Stimulated activated CD8-positive, alpha-beta memory T cell treated with anti-CD3 and anti-CD28 coated beads, Interleukin-7, amount 100 ng/mL, for 4 hours (primary cell): ENCODE data around the gene ZNF775.
A peak's percentile ranks its signal among the peaks of the same experiment; 100 is the strongest.

Source experiments
- DNase-seq, 2 donors: peaks; one replicate each; pipeline ENCODE4 v3.0.0-alpha.2; 2020; ENCODE audit warnings: low read depth in 2 of 2

ZNF775 gene

DNA sequence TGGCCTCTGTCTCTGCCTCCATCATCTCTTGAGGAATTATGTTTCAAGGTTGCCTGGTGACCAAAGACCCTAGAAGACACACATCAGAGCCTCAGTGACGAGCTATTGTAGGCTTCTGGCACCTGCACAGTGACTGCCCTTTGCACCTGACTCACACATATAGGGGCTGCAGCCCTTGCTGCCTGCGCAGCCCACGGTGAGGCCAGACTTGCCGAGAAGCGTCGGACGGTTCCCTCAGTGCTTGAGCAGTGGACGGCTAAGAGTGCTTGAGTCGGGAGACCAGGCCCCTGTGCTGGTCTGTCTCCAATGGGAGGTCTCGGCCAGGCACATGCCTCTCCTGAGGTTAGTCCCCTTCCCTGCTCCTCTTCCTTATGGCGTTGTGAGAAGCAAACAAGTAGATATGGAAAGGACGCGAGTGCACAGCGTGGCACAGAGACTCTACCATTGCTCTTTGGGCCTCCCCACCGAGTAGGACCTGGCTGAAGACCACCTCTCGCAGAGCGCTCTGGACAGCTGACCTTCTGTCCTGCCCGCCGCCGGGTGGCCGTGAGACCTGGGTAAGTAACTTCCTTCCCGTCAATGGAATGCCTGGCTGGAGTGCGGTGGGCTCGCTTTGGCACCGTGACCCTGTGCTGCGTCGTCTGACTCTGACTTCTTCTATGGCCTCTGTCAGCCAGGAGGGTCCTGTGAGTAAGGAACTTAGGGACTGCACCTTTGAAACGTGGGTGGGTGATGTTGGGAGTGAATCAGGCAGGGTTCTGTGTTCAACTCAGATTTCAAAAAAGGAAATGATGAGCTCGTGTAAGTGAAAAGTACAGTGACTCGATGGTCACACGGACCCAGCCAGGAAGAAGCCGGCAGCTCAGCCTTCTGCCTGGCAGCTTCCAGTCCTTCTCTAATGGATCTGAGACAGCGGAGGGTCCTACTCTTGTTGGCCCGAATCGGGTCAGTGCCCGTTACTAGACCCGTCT, 33.7 kb downstream of the ZNF775 start:
- no peak for DNase-seq

DNA sequence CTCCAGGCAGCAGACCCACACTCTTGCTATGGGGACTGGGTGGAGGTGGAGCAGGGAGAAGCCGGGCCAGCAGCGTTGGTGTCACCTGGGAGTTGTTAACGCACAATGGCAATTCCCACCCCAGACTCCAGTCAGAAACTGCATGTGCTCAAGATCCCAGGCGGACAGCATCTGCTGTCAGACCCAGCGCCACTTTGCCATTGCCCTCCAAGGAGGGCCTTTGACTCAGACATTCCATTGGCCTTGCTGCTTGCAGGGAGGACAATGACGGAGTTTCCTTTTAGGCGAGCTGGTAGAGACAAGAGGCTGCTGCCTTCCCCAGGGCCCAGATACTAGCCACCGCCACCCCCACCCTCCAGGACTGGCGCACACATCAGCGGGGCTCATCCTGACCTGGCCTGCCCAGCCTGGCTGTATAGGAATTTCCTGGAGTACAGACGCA, 34.5 kb downstream of the ZNF775 start:
- DNase-seq, result no peak

DNA sequence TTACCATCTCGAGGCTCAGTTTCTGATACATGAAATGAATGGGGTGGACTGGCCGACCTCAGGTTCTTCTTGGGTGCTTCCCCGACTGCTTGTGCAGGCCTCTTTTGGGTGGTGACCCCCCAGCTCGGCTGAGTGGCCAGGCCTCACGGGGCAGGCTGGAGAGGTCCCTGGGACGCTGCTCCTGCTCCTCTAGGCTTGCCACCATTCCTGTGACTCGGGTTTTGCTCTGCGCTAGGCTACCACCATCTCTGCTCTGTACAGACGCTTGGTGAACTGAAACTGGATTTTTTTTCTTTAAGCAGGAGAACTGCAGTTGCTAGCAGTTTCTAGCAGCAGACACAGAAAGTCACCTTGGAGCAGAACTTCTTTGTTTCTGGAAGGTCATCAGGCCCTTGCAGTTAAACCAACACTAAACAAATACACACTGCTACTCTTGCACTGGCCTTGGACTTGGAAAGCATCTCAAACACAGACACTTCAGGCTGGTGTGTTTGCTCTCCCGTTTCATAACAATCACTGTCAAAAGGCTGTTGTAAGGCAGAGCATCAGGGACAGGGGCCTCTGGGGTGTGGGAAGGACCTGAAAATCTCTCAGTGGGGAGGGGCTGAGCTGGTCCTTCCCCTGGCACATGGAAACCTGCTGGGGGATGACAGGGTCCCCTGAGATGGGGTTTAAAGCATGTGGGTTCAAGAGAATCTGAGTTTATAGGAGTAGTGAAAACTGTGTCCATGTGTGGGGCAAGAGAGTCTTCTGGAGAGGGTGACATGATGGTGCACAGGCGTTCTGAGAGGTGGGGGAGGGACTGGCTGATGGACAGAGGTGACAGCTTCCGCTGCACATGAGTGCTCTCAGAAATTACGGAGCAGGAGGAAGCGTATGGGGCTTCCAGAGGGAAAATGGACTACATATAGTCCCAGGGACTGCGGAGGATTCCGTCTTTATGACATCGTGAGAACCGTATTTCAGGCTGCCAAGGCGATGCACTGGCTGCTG, 36.3 kb downstream of the ZNF775 start:
- DNase-seq, result no peak

DNA sequence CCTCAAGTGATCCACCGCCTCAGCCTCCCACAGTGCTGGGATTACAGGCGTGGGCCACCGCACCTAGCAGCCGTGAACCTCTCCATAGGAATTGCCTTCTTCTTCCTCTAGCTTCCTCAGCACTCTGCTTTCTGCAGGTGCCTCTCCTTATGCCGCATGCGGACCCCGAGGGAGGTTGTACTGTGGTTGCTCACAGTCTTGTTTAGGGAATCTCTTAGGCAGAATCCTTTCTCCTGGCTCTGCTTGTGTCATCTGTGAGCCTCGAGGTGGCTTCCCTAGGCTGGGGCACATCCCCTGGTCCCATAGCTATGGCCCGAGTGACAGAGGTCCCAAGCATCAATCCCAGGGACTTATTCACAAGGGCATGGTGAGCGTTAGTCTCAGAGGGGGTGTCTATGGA, 38.1 kb downstream of the ZNF775 start:
- no peak for DNase-seq

DNA sequence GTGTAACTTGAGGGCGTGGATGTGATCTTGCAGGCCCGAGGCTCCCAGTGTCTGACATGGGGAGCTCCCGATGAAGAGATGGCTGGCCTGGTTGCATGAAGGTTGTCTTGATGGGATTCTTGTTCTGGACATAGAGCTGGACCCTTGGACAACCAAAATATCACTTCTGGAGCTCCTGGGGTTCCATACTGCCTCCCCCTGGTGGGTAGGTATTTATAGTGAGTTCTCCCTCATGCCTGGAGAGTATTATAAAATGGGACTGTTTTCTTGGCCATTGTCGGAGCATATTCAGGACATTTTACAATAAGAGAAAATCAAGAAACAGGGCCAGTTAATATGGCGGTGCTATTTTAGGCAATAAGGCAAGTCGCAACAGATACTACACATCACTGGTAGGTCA, 38.7 kb downstream of the ZNF775 start:
- no peak for DNase-seq

DNA sequence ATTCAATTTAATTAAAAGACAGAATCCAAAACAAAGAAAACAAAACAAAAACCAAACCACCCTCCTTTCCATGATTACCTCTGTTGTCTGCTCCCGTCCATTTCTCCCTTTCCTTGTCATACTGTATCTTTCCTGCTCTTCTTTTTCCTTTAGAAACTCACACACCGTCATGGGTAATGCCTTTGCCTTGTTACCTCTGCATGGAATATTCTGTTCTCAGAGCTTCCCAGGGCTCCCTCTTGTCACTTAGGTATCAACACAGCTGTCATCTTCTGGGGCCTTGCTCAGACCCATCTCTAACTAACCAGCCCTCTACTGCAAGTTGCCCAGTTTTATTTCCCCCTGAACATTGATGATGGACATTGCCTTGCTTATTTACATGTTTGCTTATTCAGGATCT, 41.1 kb downstream of the ZNF775 start:
- no peak for DNase-seq

DNA sequence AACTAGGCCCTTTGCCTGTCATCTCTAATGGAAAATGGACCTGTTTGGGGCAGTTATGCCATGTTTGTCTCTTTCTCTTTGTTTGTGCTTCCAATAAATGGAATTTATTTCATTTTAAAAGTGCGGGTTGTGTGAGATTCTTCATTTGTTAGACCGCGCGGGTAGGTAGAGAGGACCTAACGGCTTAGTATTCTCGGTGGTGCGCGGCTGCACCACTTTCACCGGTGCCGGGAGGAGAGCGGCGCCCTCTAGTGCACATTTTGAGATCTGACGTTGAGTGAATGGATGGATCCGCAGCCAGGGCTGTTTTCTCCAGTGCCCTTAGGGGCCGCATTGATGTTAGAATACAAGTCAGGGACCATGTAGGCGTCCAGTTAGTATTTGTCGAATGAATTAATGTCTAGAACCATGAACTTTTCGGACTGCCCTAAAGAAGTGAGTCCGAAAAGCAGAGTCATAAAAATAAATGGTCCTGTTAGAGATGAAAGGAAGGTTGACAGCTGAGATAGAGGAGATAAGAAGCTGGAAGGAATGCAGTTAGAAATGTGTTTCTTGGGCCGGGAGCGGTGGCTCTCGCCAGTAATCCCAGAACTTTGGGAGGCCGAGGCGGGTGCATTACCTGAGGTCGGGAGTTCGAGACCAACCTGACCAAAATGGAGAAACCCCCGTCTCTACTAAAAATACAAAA, 42.0 kb downstream of the ZNF775 start:
- peak; percentile 72 to 74 for DNase-seq

DNA sequence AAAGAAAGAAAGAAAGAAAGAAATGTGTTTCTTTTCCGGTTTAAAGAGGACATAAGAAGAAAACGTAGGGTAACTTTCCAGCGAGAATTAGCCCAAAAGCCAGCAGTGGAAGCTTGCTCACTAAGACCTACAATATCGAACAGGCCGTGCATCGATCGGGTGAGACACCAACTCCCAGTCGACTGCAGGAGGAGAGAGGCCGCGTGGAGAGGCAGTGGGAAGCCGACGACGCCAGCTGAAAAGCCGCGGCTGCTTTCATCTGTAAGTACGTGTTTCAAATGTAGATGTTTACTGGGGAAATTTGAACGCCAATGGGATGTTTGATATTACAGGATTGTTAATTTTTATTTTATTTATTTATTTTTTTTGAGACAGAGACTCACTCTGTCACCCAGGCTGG, 42.7 kb downstream of the ZNF775 start:
- no peak for DNase-seq

DNA sequence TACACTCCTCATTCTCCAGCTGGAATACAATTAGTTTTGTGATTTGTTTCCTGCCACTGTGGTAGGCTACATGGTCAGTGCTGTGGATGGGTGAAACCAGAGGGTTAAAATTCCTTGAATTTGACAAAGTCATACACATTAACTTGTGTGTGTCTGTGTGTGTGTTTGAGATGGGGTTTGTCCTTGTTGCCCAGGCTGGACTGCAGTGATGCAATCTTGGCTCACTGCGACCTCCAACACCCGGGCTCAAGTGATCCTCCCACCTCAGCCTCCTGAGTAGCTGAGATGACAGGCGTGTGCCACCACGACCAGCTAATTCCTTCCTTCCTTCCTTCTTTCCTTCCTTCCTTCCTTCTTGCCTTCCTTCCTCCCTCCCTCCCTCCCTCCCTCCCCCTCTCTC, 46.5 kb downstream of the ZNF775 start:
- DNase-seq, result no peak

DNA sequence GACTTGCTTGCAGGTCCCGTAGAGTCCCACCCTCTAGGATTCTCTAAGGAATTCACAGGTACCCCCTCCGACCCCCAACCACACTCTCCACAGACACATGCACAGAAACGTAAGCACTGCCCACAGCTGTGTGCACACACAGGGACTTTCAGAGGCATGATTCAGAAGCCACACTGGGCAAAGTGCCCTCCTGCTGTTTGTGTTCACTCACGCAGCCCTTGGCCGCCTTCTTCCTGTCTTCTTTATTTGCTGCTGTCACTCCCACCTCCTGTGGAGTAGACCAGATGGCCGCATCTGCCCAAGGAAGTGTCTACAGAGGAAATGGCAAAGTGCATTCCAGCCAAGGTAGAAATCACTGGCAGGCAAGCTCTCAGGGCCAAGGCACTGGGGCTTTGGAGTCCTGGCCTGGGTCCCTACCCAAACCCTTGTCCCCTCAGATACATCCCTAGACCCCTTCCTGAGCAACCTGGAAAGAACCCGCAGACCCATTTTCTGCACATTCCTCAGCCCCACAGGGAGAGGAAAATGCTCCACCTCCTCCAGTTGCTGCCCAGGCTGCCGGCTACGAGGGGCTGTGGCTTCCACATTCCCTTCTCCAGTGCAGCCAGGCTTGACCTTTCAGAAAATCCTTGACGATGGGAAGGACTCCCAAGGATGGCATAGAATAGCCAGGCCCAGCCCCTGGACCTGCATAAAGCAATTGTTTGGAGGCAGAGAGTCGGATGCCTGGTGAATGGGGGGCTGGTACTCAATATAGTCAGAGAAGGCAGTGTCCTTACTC, 49.7 kb downstream of the ZNF775 start:
- DNase-seq, result no peak

DNA sequence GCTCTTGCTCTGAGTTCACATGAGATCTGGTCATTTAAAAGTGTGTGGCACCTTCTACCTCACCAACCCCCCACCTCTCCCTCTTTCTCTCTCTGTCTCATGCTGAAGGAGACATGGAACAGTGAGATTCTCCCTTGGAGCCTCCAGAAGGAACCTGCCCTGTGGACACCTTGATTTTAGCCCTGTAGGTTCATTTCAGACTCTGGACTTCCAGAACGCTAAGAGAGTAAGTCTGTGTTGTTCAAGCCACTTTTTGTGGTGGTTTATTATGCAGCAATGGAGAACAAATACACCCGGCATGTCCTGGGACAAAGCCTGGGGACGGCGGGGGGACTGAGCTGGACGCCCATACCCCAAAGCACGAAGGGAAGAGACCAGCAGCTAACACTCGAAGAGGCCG, 50.6 kb downstream of the ZNF775 start:
- DNase-seq, result no peak

DNA sequence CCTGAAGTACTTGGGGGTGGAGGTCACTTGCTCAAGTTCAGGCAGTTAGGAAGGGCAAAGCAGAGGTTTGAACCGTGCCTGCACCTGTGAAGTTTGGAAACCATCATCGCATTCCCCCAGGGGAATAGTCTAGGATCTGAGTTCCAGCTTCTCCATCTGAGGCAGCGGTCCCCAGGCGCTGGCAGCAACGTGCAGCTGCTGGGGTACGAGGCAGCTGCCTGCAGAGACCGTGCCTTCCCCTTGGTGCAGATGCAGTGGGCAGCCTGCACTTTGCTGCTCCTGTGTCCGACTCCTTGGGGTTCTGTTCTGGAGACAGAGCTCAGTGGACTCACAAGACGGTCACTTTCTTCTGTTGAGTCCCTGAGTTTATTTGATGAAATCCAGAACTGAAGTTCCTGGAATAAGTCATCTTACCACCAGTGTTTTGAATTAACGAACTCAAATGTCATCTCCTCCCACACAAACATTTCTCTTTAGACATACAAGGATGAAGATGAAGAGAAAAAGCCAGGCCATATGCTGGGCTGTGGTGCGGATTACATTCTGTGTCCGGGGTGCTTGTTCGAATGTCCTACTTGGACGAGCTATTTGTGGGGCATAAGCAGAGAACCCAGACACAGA, 51.4 kb downstream of the ZNF775 start:
- DNase-seq, result no peak

DNA sequence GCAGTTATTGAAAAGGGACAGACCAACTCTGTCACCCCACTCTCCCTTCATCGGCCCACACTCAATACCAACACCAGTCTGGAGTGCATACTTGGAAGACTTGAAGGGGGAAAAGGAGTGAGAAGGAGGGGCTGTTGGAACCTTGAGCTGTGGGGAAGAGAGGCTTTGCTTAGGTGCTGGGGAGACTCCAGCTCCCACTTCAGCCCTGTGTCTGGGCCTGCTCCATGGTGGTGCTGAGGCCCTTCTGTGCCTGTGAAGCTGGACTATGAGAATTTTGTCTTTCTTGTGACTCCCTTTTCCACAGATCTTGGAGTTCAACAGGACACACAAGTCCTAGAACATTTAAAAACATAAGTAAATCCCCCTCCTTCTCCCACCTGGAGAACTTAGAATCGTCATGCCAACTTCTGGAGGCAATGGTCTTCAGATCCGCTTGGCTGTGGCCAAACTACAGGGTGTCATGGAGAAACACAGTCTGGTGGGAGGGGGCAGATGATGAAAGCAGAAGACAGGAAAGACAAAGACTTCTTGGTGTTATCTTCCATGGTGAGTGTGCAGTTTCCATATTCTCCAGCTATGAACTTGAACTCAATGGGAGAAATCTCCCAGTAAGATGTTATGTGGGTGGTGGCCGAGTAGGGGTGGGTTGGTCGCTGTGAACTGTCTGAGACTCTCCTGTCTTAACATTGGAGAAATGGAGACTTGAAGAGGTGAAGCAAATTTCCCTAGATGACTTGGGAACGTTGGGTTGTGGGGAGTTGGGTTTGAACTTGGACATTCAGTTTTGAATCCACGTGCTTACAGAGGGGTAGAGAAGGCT, 52.9 kb downstream of the ZNF775 start:
- no peak for DNase-seq

DNA sequence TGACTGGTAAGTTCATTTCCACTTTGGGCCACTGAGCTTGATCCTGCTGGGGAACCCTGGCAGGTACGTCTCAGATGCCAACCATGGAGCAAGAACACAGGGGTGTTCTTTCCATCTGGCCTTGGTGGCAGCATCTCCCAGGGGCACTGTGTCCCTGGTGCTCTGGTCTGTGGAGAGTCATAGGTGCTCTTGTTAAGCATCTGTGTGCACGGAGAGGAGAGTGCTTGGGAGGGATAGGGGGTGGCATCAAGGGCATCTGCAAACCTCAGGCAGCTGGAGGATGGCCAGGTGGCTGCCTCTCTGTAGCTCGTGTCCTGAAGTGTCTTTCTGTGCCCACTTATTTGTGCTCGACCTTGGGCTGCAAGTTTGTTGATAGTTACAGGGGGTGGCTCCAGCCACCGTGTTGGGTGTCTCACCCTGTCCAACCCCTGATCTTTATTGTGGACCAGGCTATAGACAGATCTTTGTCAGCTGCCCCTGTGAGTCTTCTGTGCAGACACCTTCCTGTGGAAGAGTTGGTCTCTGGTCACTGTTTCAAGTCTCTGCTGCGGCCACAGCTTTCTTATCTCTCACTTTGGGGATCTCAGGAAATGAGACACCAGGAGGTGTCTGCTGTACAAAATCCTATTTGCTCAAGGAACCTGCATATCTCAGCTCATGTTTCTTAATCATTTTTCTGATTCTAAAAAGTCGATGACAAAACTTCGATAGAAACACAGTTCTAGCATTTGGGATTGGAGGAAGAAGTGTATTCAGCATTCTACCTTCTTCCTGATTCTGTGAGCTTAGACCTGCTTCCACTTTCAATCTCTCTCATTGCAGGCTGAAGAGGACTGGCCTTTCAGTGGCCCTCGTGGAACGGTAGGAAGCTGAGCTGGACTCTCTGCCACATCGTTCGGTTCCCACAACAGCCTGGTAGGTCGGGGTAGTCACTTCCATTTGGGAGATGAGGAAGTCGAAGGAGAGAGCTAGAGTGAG, 54.1 kb downstream of the ZNF775 start:
- DNase-seq, result no peak

DNA sequence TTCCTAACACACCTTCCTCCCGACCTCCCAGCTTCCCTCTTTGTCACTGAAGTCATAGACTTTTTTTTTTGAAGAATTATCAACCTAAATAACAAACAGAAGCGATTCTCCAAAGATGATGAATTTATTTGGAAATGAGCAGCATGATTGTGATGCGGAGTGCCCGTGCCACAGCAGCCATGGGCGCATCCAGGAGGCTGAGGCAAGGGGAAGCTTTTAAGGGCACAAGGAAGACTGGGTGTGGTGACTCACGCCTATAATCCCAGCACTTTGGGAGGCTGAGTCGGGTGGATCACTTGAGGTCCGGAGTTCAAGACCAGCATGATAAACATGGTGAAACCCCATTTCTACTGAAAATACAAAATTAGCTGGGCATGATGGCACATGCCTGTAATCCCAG, 55.1 kb downstream of the ZNF775 start:
- DNase-seq, result no peak

DNA sequence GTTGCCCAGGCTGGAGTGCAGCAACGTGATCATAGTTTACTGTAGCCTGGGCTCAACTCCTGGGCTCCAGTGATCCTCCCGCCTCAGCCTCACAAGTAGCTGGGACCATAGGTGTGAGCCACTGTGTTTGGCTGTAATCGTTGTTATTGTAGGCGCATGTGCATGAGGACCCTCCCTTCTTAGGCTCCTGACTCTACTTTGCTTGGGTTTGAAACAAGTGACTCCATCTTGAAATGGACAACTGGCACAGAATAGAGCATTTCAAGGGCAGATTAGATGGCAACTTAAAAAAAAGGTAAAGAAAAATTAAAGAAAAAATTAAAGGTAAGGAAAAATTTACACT, 55.9 kb downstream of the ZNF775 start:
- no peak for DNase-seq

DNA sequence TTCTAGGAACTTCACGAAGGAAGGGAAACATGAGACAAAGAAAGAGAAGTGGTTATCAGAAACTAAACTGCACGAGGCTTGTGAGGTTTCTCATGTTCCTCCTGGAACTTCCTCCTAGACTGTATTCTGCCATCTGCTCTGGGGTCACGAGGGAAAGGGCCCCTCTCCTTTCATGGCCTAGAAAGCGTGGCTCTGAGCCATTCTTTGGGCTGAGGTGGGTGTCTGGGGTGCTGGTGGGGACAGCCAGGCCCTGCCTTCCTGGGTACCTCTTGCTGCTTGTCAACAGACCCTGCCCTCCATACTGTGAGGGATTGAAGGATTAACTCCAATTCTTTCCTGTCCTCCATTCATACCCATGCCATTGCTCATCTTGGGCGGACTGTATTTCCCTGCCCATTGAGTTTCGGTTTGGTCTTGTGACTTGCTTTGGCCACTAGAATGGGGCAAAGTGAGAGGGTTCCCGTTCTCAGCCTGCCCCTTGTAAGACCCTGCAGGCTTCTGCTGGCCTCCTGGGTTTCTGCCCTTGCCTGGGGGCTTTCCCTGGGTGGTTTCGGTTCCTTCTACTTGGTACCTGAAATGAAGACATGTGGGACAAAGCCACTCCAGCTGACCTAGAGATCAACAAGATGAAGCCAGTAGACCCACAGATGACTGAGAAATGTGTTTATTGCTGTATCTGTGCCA, 56.4 kb downstream of the ZNF775 start:
- DNase-seq, result no peak

DNA sequence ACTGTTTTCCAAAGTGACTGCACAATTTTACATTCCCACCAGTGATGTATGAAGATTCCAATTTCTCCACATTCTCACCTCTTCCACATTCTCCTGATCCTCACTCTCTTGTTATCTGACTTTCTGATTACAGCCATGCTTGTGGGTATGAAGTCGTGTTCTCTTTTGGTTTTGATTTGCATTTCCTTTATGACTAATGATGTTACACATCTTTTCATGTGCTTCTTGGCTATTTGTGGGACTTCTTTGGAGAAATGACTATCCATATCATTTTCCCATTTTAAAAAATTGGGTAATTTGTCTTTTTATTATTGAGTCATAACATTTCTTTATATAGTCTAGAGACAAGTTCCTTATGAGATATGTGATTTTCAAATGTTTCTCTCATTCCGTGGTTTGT, 60.8 kb downstream of the ZNF775 start:
- no peak for DNase-seq
